Thoracic aorta (tissue), 2 donors: ENCODE measurements around the gene REPIN1. TPM values are rescaled to one million over a fixed set of nuclear protein-coding genes. Genes with fewer than 3 reads are reported as not detected.

Experiments used
- ATAC-seq: fragments of 150-250 bp; one replicate; pipeline ENCODE4 v1.8.0; 2017; ENCODE audit warnings: low read depth; ENCODE audit not compliant: insufficient number of reproducible peaks, low FRiP score
- DNase-seq: peaks from one replicate; pipeline ENCODE4 v3.0.0-alpha.2; 2020; ENCODE audit warnings: low spot score
- H3K27ac ChIP-seq, 2 donors: fragments of 200-600 bp; sonication (generic); 1 replicate in 1 of 2; 2 replicates in 1 of 2; pipeline ENCODE4 v1.5.1; 2016; ENCODE audit warnings: mild to moderate bottlenecking in 2 of 2, moderate library complexity in 2 of 2
- H3K27me3 ChIP-seq: fragments of 200-600 bp; sonication (generic); replicated peaks from 2 replicates; pipeline ENCODE4 v1.6.0; 2016; ENCODE audit warnings: mild to moderate bottlenecking; ENCODE audit not compliant: insufficient read depth
- H3K36me3 ChIP-seq: fragments of 200-600 bp; sonication (generic); one replicate; pipeline ENCODE4 v1.5.1; 2016
- H3K4me1 ChIP-seq, 2 donors: fragments of 200-600 bp; sonication (generic); 1 replicate in 1 of 2; 2 replicates in 1 of 2; pipeline versions ENCODE4 v1.5.1 to v1.6.0; 2016; ENCODE audit warnings: low read depth in 2 of 2, mild to moderate bottlenecking in 1 of 2; ENCODE audit not compliant: control insufficient read depth in 1 of 2
- H3K4me3 ChIP-seq: fragments of 200-600 bp; sonication (generic); 2 replicates; pipeline ENCODE4 v1.5.1; 2016; ENCODE audit warnings: mild to moderate bottlenecking
- H3K9me3 ChIP-seq: fragments of 200-600 bp; sonication (generic); 2 replicates; pipeline ENCODE4 v1.5.1; 2016
- total RNA-seq, 2 donors: library from RNA; depleted of rRNA; stranded (reverse); fragments of >200 nt; gene quantifications; one replicate each; pipeline versions ENCODE4 v1.1.0 to v1.2.3, GENCODE V29; 2016
- TF ChIP-seq, protein P1 (sequence below): fragments of 200-600 bp; sonication (generic); IDR thresholded peaks from one replicate; pipeline ENCODE4 v1.5.1; 2019; ENCODE audit warnings: antibody characterized with exemption

The REPIN1 gene
- total RNA-seq, 2 donors from 2014 or later, result 80.0 to 82.3 TPM

DNA sequence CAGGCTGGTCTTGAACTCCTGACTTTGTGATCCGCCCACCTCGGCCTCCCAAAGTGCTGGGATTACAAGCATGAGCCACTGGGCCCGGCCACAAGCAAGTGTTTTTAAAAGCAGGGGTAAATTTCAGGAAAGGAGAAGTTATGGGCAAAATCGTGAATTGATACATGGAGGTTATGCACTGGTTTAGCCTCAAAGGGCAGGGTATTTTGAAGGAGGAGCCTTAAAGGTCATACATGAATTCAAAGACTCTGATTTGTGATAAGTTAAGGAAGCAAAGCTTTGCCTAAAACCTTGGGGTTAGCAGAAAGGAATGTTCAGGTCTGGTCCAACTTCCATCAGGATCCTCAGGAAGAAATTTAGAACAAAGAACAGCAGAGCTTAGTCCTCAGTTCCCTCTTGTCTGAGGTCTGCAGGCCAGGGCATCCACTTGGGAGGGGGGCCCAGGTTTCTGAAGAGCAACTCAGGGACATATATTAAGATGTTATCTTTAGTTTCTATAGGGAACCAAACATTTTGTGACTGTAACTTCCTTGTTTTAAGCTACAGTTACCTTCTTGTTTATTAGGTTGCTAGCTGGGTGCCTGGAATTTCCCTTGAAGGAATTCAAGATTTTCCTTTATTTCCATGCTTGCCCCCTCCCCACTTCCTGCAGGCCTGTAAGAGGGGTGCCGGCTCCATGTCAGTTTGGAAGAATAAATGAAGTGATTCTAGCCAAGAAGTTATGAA lies 2.8 kb upstream of the REPIN1 start:
- Histone ChIP-seq H3K36me3 (no peaks in the 10 kb centered on the region), H3K27ac (no peak overlapping the region), H3K27me3 (no peaks in the 10 kb centered on the region), H3K9me3 (no peaks in the 10 kb centered on the region), H3K4me3 (no peak overlapping the region), H3K4me1 (peaks cover 8 to 23% of the 10 kb centered on the region in 2 donors)
- ATAC-seq (no peak), DNase-seq (no peak)
- TF ChIP-seq, protein P1, sequence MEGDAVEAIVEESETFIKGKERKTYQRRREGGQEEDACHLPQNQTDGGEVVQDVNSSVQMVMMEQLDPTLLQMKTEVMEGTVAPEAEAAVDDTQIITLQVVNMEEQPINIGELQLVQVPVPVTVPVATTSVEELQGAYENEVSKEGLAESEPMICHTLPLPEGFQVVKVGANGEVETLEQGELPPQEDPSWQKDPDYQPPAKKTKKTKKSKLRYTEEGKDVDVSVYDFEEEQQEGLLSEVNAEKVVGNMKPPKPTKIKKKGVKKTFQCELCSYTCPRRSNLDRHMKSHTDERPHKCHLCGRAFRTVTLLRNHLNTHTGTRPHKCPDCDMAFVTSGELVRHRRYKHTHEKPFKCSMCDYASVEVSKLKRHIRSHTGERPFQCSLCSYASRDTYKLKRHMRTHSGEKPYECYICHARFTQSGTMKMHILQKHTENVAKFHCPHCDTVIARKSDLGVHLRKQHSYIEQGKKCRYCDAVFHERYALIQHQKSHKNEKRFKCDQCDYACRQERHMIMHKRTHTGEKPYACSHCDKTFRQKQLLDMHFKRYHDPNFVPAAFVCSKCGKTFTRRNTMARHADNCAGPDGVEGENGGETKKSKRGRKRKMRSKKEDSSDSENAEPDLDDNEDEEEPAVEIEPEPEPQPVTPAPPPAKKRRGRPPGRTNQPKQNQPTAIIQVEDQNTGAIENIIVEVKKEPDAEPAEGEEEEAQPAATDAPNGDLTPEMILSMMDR, result no peak

- Histone ChIP-seq H3K9me3 (no peaks in the 10 kb centered on the region), H3K36me3 (peaks cover 14% of the 10 kb centered on the region), H3K27ac (peak overlapping the region; percentile 82 to 94), H3K4me3 (peak overlapping the region; percentile 86), H3K4me1 (peaks cover 8 to 30% of the 10 kb centered on the region in 2 donors), H3K27me3 (no peaks in the 10 kb centered on the region)
- ATAC-seq (no peak), DNase-seq (no peak)
- TF ChIP-seq, protein P1, result no peak
Measured at GRCh38 chr7:150367677-150368095, 936 bp upstream of the REPIN1 start.

- H3K27me3 ChIP-seq, result no peaks in the 10 kb centered on the region
- H3K4me3 ChIP-seq, result peak overlapping the region; percentile 86
- H3K4me1 ChIP-seq, result peaks cover 8 to 36% of the 10 kb centered on the region in 2 donors
- no peaks in the 10 kb centered on the region for H3K9me3 ChIP-seq
- ATAC-seq (peak; percentile 29), DNase-seq (no peak)
- TF ChIP-seq, protein P1, result no peak
- peak overlapping the region; percentile 82 to 94 for H3K27ac ChIP-seq
- H3K36me3 ChIP-seq, result peaks cover 24% of the 10 kb centered on the region
Measured at GRCh38 chr7:150368884-150369747, 494 bp downstream of the REPIN1 start.

DNA sequence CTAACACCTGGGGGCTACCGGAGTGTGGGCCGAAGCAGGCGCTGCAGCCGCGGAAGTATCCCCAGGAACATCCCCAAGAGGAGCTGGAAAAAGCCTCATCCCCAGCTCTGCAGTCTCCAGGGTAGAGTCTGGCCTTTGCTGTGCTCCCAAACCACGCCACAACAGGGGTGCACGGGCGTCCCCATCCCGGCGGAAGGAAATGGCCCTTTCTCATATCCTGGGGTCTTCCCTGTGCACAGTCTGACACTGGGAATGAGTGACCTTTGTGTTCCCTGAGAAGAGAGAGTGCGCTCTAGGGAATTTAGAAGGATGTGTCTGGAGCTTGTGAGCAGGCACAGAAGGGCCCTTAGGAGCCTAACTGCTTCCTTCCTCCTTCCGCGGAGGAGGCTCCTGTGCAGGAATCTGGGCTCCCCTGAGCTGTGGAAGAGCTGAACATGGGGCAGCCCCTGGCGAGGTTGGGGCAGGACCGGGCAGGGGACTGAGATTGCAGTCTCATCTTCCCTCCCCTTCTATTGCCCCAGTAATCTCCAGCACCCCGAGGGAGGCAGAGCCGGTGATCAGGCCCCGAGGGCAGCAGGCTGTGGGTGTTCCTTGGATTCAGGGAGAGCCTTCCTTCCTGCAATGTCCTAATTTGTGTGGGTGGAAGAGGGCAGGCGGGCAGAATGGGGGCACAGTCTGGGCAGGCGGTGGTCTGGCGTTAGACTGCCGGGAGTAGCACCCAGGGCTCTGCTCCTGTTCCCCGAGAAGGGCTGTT lies 1.3 kb downstream of the REPIN1 start:
- Histone ChIP-seq H3K27me3 (no peaks in the 10 kb centered on the region), H3K4me3 (peak overlapping the region; percentile 86), H3K4me1 (peaks cover 8 to 36% of the 10 kb centered on the region in 2 donors), H3K27ac (peak overlapping the region; percentile 82 to 94), H3K9me3 (no peaks in the 10 kb centered on the region), H3K36me3 (peaks cover 30% of the 10 kb centered on the region)
- DNase-seq, result no peak
- TF ChIP-seq, protein P1, result no peak
- ATAC-seq, result no peak
